GM23248 (cell line): ENCODE measurements around the gene CPLX1. TPM values are rescaled to one million over a fixed set of nuclear protein-coding genes. Genes with fewer than 3 reads are reported as not detected.

ENCODE experiments used
- DNase-seq: peaks from one replicate; pipeline ENCODE4 v3.0.0-alpha.2; 2015
- H2AFZ ChIP-seq: fragments of 200-600 bp; sonication (generic); 2 replicates; pipeline ENCODE4 v1.6.1; 2016; ENCODE audit warnings: antibody characterized with exemption
- H3F3A ChIP-seq: fragments of 200-600 bp; sonication (generic); 2 replicates; pipeline ENCODE4 v1.6.1; 2016; ENCODE audit warnings: mild to moderate bottlenecking, antibody characterized with exemption, mixed run types; ENCODE audit not compliant: insufficient read depth
- H3K27ac ChIP-seq: fragments of 200-600 bp; sonication (generic); 2 replicates; pipeline ENCODE4 v1.5.1; 2016; ENCODE audit warnings: mild to moderate bottlenecking
- H3K27me3 ChIP-seq: fragments of 200-600 bp; sonication (generic); replicated peaks from 2 replicates; pipeline ENCODE4 v1.6.1; 2016; ENCODE audit warnings: mild to moderate bottlenecking; ENCODE audit not compliant: insufficient read depth
- H3K36me3 ChIP-seq: fragments of 200-600 bp; sonication (generic); 2 replicates; pipeline ENCODE4 v1.6.1; 2016; ENCODE audit warnings: low read depth, mild to moderate bottlenecking
- H3K4me1 ChIP-seq: fragments of 200-600 bp; sonication (generic); 2 replicates; pipeline ENCODE4 v1.6.1; 2016; ENCODE audit warnings: mild to moderate bottlenecking; ENCODE audit not compliant: insufficient read depth
- H3K4me2 ChIP-seq: fragments of 200-600 bp; sonication (generic); one replicate; pipeline ENCODE4 v1.6.1; 2016; ENCODE audit warnings: mild to moderate bottlenecking; ENCODE audit not compliant: unreplicated experiment
- H3K4me3 ChIP-seq: fragments of 200-600 bp; sonication (generic); 2 replicates; pipeline ENCODE4 v1.5.1; 2016; ENCODE audit warnings: mild to moderate bottlenecking
- H3K79me2 ChIP-seq: fragments of 200-600 bp; sonication (generic); 2 replicates; pipeline ENCODE4 v1.6.1; 2016; ENCODE audit warnings: mild to moderate bottlenecking; ENCODE audit not compliant: insufficient read depth
- H3K9ac ChIP-seq: fragments of 200-600 bp; sonication (generic); 2 replicates; pipeline ENCODE4 v1.6.1; 2016; ENCODE audit warnings: mild to moderate bottlenecking
- H3K9me2 ChIP-seq: fragments of 200-600 bp; sonication (generic); 2 replicates; pipeline ENCODE4 v1.6.1; 2016; ENCODE audit warnings: mixed run types, mild to moderate bottlenecking, moderate library complexity; ENCODE audit not compliant: insufficient read depth
- H3K9me3 ChIP-seq: fragments of 200-600 bp; sonication (generic); one replicate; pipeline ENCODE4 v1.6.1; 2017; ENCODE audit warnings: low read depth
- H4K20me1 ChIP-seq: fragments of 200-600 bp; sonication (generic); 2 replicates; pipeline ENCODE4 v1.6.0; 2016; ENCODE audit not compliant: insufficient read depth
- EZH2 ChIP-seq: fragments of 200-600 bp; sonication (generic); IDR thresholded peaks from 2 replicates; pipeline ENCODE4 v1.6.1; 2018; ENCODE audit warnings: antibody characterized with exemption, mild to moderate bottlenecking; ENCODE audit not compliant: insufficient read depth, poor library complexity, severe bottlenecking
- EZH2phosphoT487 ChIP-seq: fragments of 200-600 bp; sonication (generic); IDR thresholded peaks from 2 replicates; pipeline ENCODE4 v1.6.1; 2018; ENCODE audit warnings: antibody characterized with exemption, moderate library complexity, mild to moderate bottlenecking, low read depth; ENCODE audit not compliant: insufficient read depth
- WGBS, 2 experiments: methylation state at CpG; one replicate each; pipeline ENCODE4 v1.1.6; 2015 to 2017; ENCODE audit warnings: low lambda C conversion rate in 2 of 2, low coverage in 1 of 2; ENCODE audit errors: missing lambda C conversion rate in 2 of 2; 5-methylcytosine and 5-hydroxymethylcytosine counted together
- in situ Hi-C: fragments of 300-500 bp; cut with MboI; formaldehyde crosslinking; loops from 2 replicates; pipeline ENCODE4 v1.15.0; 2020
- polyA plus RNA-seq: library from polyadenylated mRNA; unstranded; fragments of >200 nt; fragmentation: Nextera tagmentation; extraction: Ambion mirVana; gene quantifications from 2 replicates; pipeline ENCODE4 v1.2.1, GENCODE V29; 2016
- total RNA-seq: library from RNA; depleted of rRNA; stranded (reverse); fragments of >200 nt; shearing (Covaris generic); gene quantifications from 2 replicates; pipeline ENCODE4 v1.2.3, GENCODE V29; 2014

Gene CPLX1
- total and polyA plus RNA-seq, 2 experiments from 2014 or later = not detected

- peaks cover 14% of the 10 kb centered on the region for H3K4me1 ChIP-seq
- no peak overlapping the region for H3K27ac ChIP-seq
- H2AFZ ChIP-seq = no peak overlapping the region
- H3K9ac ChIP-seq = no peak overlapping the region
- no peak for DNase-seq
- WGBS, 2 experiments = 93 to 94% methylated on average over 35 to 48 of the region's 50 CpGs
- in situ Hi-C loops = no loop called here
- H3K9me2 ChIP-seq = no peaks in the 10 kb centered on the region
- H3K4me3 ChIP-seq = no peak overlapping the region
- no peaks in the 10 kb centered on the region for H4K20me1 ChIP-seq
- H3K27me3 ChIP-seq = no peaks in the 10 kb centered on the region
- no peak overlapping the region for H3K4me2 ChIP-seq
- H3K36me3 ChIP-seq = peaks cover 4% of the 10 kb centered on the region; the same call in 1 of the 2 replicates
- no peaks in the 10 kb centered on the region for H3K9me3 ChIP-seq
- TF ChIP-seq EZH2 (no peak), EZH2phosphoT487 (no peak)
- no peaks in the 10 kb centered on the region for H3K79me2 ChIP-seq
- no peaks in the 10 kb centered on the region for H3F3A ChIP-seq
Observed at GRCh38 chr4:849478-850175, 23.7 kb upstream of the CPLX1 start.

GRCh38 chr4:848803-849477 is 23.0 kb upstream of the CPLX1 start:
- DNase-seq = no peak
- Histone ChIP-seq H4K20me1 (no peaks in the 10 kb centered on the region), H2AFZ (no peak overlapping the region), H3F3A (no peaks in the 10 kb centered on the region), H3K27me3 (no peaks in the 10 kb centered on the region), H3K9ac (no peak overlapping the region), H3K4me3 (no peak overlapping the region), H3K79me2 (no peaks in the 10 kb centered on the region), H3K4me1 (peaks cover 14% of the 10 kb centered on the region), H3K27ac (no peak overlapping the region), H3K4me2 (no peak overlapping the region), H3K9me3 (no peaks in the 10 kb centered on the region), H3K9me2 (no peaks in the 10 kb centered on the region), H3K36me3 (peaks cover 4% of the 10 kb centered on the region; the same call in 1 of the 2 replicates)
- TF ChIP-seq EZH2 = no peak
- no peak for TF ChIP-seq EZH2phosphoT487
- in situ Hi-C loops = no loop called here
- WGBS, 2 experiments = 64 to 69% methylated on average over 21 to 27 of the region's 27 CpGs

DNA sequence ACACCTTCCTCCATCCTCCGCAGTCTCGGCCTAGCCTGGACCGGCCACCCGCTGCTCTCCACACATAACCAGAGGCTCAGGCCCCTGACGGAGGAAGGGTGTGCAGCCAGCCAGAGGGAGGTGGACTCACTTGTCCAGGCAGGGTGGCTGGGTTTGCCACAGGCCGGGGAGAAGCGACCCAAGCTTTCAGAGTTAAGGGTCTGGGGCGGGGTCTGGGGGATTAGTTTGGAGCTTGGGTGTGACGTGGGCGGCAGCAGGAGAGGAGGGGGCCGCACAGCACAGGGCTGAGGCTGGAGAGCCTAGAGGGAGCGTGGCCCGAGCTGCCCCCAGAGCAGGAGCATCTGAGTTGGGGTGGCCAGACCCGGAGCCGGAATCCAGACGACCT is 22.4 kb upstream of the CPLX1 start:
- Histone ChIP-seq H3K36me3 (peaks cover 4% of the 10 kb centered on the region; the same call in 1 of the 2 replicates), H3F3A (no peaks in the 10 kb centered on the region), H3K27me3 (no peaks in the 10 kb centered on the region), H3K9me2 (no peaks in the 10 kb centered on the region), H4K20me1 (no peaks in the 10 kb centered on the region), H3K4me2 (no peak overlapping the region), H2AFZ (no peak overlapping the region), H3K79me2 (no peaks in the 10 kb centered on the region), H3K9me3 (no peaks in the 10 kb centered on the region), H3K4me3 (no peak overlapping the region), H3K9ac (no peak overlapping the region), H3K27ac (no peak overlapping the region), H3K4me1 (peaks cover 14% of the 10 kb centered on the region)
- TF ChIP-seq EZH2 = no peak
- no peak for TF ChIP-seq EZH2phosphoT487
- 92% methylated on average over 16 of the region's 16 CpGs for WGBS, 2 experiments
- DNase-seq = no peak
- in situ Hi-C loops = no loop called here

DNA sequence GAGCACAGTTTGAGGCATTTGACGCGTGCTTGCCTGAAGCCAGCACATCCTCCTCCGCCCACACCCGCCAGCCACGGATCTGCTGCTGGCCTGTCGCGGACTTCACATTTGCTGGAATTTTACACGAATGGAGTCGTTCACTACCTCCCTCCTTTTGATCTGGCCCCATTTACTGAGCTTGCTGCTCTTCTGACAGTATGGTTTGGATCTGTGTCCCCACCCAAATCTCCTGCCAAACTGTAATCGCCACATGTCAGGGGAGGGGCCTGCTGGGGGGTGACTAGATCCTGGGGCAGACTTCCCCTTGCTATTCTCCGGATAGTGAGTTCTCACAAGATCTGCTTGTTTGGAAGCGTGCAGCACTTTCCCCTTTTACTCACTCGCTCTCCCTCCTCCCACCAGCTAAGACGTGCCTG is 19.9 kb upstream of the CPLX1 start:
- peak; percentile 83 for DNase-seq
- Histone ChIP-seq H3K27me3 (no peaks in the 10 kb centered on the region), H4K20me1 (no peaks in the 10 kb centered on the region), H3K27ac (peak overlapping the region; percentile 86), H3K9me2 (no peaks in the 10 kb centered on the region), H3K4me3 (peak overlapping the region; percentile 21), H3K9ac (peak overlapping the region; percentile 59), H3K9me3 (no peaks in the 10 kb centered on the region), H3K4me1 (peaks cover 14% of the 10 kb centered on the region), H3K79me2 (no peaks in the 10 kb centered on the region), H3K4me2 (peak overlapping the region; percentile 79), H2AFZ (peak overlapping the region; percentile 58), H3F3A (no peaks in the 10 kb centered on the region), H3K36me3 (peaks cover 4% of the 10 kb centered on the region; the same call in 1 of the 2 replicates)
- in situ Hi-C loops = no loop called here
- WGBS, 2 experiments = 5 to 10% methylated on average over 14 of the region's 14 CpGs
- no peak for TF ChIP-seq EZH2phosphoT487
- no peak for TF ChIP-seq EZH2
